ENCODE results near the gene VAC14. TPM values are rescaled to one million over a fixed set of nuclear protein-coding genes. Genes with fewer than 3 reads are reported as not detected.
"Not testable (repeated sequence)": the region's sequence is repeated elsewhere in the genome, so short reads cannot be mapped to it uniquely, and the experiment has no call there.

The VAC14 gene
- total and polyA plus RNA-seq, 5 donors, result 18.2 to 27.4 (median 23.0) TPM

DNA sequence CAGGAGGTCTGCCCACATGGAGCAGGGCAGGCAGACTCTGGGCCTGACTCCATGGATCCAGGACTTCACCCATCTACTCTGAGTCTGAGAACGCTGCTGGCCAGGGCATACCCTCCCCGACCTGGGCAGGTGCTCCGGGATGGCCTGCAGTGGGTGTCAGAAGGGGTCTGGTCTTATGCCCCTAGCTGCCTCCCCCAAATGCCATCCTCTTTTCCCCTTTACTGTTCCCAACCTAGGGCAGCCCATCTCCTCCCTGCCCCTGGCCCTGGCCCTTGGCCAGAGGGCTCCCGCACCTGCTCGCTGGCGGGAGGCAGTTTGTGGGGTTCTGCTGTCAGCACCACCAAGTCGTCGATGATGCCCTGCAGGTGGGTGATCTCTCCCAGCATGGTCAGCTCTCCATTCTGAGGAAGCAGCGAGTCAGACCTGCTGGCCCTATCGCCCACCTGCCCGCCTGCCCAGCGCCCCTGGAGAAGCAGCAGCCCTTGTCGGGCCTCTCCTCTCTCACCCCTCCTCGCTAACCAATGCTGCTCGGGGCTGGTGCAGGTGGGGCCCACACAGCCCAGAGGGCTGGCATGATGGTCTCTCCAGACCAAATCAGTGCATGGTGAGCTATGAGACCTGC is 123.3 kb downstream of the VAC14 start:
- Histone ChIP-seq H3K9me3 (ENCODE audit: control insufficient read depth, low read length) (no peaks in the 10 kb centered on the region), H3K27ac (ENCODE audit: low read length) (no peak overlapping the region), H3K27me3 (ENCODE audit: control insufficient read depth, insufficient read depth) (no peaks in the 10 kb centered on the region), H3K4me1 (ENCODE audit: control insufficient read depth, insufficient read depth, low read length) (peaks cover 9% of the 10 kb centered on the region), H3K4me3 (ENCODE audit: low read length) (no peak overlapping the region)
- intact Hi-C loops (cut with DNase I), result loop anchor here in 1 of 4 donors (5.0 kb wide), 1 partner anchor 90 kb away; no protein-coding TSS in a partner anchor
- WGBS, result 86% methylated on average over 15 of the region's 15 CpGs
- ATAC-seq (no peak), DNase-seq (peak in 2 of 3 donors; percentile 12 to 49)

DNA sequence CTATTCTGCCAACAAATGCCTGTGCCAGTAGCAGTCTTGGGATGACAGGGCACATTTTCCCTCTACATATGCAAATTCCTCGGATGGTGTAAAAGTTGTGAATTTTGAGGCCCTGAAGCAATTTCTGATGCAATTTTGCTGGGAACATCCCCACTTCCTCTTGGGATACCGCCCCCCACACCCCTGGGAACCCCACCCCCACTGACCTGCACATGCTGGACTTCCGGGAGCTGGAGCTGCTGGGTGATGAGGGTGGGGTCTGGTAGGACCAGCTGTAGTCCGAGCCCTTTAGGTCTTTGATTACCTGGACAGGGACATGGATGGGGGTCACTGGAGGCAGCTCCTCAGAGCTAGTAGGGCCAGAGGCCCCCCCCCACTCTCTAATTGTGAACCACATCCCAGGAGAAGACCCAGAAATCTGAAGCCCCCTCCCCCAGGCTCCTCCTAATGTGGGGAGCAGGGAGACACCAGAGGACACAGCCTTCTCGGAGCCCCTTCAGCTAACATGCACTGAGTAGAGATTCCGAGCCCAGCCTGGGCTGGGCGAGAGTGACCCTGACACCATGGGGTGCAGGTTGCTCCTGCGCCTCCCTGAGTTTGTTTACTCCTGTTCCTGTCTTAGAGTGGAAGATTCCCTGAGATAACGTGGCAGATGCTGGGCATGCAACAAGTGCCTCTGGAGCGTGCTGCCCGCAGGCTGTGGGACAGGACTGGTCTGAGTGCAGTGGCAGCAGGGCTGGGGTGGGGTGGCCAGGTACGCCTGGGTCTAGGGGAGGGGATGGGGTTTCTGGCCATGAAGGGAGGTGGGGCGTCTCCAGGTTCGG is 124.1 kb downstream of the VAC14 start:
- intact Hi-C loops (cut with DNase I), result loop anchor here in 1 of 4 donors (5.0 kb wide), 1 partner anchor 90 kb away; no protein-coding TSS in a partner anchor
- DNase-seq (peak; percentile 11 to 53 (median 51)), ATAC-seq (no peak)
- H3K27ac ChIP-seq (ENCODE audit: low read length), result no peak overlapping the region
- 90% methylated on average over 14 of the region's 14 CpGs for WGBS
- H3K9me3 ChIP-seq (ENCODE audit: control insufficient read depth, low read length), result no peaks in the 10 kb centered on the region
- H3K4me1 ChIP-seq (ENCODE audit: control insufficient read depth, insufficient read depth, low read length), result peaks cover 9% of the 10 kb centered on the region
- no peak overlapping the region for H3K4me3 ChIP-seq (ENCODE audit: low read length)
- no peaks in the 10 kb centered on the region for H3K27me3 ChIP-seq (ENCODE audit: control insufficient read depth, insufficient read depth)

DNA sequence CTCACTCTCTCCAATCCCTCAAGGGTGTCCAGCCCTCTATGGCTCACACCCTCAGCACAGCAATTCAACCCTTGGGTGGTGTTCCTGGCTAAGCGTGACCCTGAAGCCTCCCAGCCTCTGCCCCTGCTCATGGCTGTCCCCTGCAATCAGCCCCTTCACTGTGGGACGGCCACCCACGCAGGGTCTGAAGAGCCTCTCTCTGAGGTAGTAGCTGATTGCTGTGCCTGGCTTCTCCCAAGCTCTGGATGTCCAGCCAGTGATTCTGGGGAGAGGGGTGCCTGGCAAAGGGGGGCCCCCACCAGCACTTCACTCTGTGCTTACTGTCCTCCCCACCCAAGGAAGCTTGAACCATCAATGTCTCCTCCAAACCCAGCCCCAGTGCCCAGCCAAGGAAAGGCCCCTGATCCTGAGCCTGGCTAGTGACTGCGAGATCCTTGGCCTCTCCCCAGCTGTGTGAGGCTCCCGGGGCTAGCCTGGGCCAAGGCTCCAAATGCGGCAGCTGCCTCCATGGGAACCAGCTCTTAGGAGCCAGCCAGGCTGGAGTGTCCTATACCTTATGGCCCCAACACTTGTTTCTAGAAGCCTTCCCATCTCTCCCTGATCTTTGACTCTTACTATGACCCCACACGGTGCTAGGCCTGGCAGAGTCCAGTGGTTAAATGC is 125.0 kb downstream of the VAC14 start:
- Histone ChIP-seq H3K4me3 (ENCODE audit: low read length) (no peak overlapping the region), H3K27ac (ENCODE audit: low read length) (no peak overlapping the region)

DNA sequence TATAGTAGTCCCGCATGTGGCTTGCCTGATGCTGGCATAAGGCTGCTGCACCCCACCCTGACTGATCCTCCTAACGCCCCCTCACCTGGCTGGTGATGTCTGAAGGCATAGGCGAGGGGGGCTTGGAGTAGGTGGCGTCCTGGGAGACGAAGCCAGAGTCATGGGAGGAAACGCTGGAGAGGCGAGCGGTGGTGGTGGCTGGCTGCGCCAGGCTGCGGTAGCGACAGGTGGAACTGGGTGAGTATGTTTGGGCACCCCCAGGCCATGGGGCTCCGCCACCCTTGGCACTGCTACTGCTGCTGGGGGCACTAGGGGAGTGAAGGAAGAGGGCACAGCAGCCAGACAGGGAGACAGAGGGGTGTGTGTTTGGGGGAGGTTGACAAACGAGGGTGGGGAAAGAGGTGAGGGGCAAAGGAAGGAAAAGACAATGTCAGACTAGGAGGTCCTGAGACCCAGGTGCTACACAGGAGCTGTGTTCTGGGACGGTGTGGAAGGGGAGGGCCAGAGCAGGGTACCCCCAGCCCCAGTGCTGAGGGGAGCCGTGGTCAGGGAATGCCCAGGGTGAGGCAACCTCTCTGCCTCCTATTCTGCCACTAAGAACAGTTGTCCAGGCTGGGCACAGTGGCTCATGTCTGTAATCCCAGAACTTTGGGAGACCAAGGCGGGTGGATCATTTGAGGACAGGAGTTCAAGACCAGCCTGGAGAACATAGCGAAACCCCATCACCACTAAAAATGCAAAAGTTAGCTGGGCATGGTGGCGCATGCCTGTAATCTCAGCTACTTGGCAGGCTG is 126.5 kb downstream of the VAC14 start:
- ATAC-seq (no peak), DNase-seq (peak in 1 of 3 donors; percentile 40)
- H3K4me1 ChIP-seq (ENCODE audit: control insufficient read depth, insufficient read depth, low read length), result no peaks in the 10 kb centered on the region
- H3K27ac ChIP-seq (ENCODE audit: low read length), result no peak overlapping the region
- H3K4me3 ChIP-seq (ENCODE audit: low read length), result no peak overlapping the region
- intact Hi-C loops (cut with DNase I), result loop anchor here in 1 of 4 donors (5.0 kb wide), 1 partner anchor 93 kb away; no protein-coding TSS in a partner anchor
- 91% methylated on average over 18 of the region's 18 CpGs for WGBS
- no peaks in the 10 kb centered on the region for H3K9me3 ChIP-seq (ENCODE audit: control insufficient read depth, low read length)
- H3K27me3 ChIP-seq (ENCODE audit: control insufficient read depth, insufficient read depth), result no peaks in the 10 kb centered on the region

More for the DNA sequence above, 125.0 kb downstream of the VAC14 start:
- Histone ChIP-seq H3K9me3 (ENCODE audit: control insufficient read depth, low read length) (no peaks in the 10 kb centered on the region), H3K27me3 (ENCODE audit: control insufficient read depth, insufficient read depth) (no peaks in the 10 kb centered on the region), H3K4me1 (ENCODE audit: control insufficient read depth, insufficient read depth, low read length) (peaks cover 2% of the 10 kb centered on the region)
- WGBS, result 76% methylated on average over 7 of the region's 7 CpGs
- intact Hi-C loops (cut with DNase I), result loop anchor here in 1 of 4 donors (5.0 kb wide), 1 partner anchor 91 kb away; no protein-coding TSS in a partner anchor
- ATAC-seq (peak; percentile 32 to 61), DNase-seq (peak in 2 of 3 donors; percentile 76 to 80)

- H3K27me3 ChIP-seq (ENCODE audit: control insufficient read depth, insufficient read depth); ATAC-seq; H3K4me1 ChIP-seq (ENCODE audit: control insufficient read depth, insufficient read depth, low read length); H3K4me3 ChIP-seq (ENCODE audit: low read length); intact Hi-C loops (cut with DNase I); H3K9me3 ChIP-seq (ENCODE audit: control insufficient read depth, low read length); H3K27ac ChIP-seq (ENCODE audit: low read length): not testable (repeated sequence)
- WGBS, result 97% methylated on average over 4 of the region's 4 CpGs
- peak in 1 of 3 donors; percentile 25 for DNase-seq
Measured at GRCh38 chr16:70670938-70671337, 130.0 kb downstream of the VAC14 start.

DNA sequence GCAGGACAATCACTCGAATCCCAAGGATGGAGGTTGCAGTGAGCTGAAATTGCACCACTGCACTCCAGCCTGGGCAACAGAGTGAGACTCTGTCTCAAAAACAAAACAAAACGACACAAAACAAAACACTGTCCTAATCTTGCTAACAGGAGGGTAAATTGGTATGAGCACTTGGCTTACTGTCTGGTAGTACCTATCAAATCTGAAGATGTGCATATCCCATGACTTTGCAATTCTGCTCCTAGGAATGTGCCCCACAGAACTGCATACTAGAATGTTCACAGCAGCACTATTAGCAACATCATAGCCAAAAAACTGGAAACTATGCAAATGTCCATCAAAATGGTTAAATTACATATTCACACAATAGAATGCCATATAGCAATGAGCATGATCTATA is 130.8 kb downstream of the VAC14 start:
- 88% methylated on average over 2 of the region's 2 CpGs for WGBS

GRCh38 chr16:70665806-70666735 is 134.9 kb downstream of the VAC14 start:
- Histone ChIP-seq H3K9me3 (ENCODE audit: control insufficient read depth, low read length) (no peaks in the 10 kb centered on the region), H3K27me3 (ENCODE audit: control insufficient read depth, insufficient read depth) (no peaks in the 10 kb centered on the region), H3K4me1 (ENCODE audit: control insufficient read depth, insufficient read depth, low read length) (no peaks in the 10 kb centered on the region), H3K27ac (ENCODE audit: low read length) (no peak overlapping the region), H3K4me3 (ENCODE audit: low read length) (no peak overlapping the region)
- 81% methylated on average over 22 of the region's 22 CpGs for WGBS
- ATAC-seq (no peak), DNase-seq (peak in 1 of 3 donors; percentile 41)
- intact Hi-C loops (cut with DNase I), result no loop called here

More for the DNA sequence above, 130.8 kb downstream of the VAC14 start:
- DNase-seq (no peak), ATAC-seq (no peak)
- Histone ChIP-seq H3K27ac (ENCODE audit: low read length) (no peak overlapping the region), H3K9me3 (ENCODE audit: control insufficient read depth, low read length) (no peaks in the 10 kb centered on the region), H3K27me3 (ENCODE audit: control insufficient read depth, insufficient read depth) (no peaks in the 10 kb centered on the region), H3K4me1 (ENCODE audit: control insufficient read depth, insufficient read depth, low read length) (no peaks in the 10 kb centered on the region), H3K4me3 (ENCODE audit: low read length) (no peak overlapping the region)
- intact Hi-C loops (cut with DNase I), result no loop called here

DNA sequence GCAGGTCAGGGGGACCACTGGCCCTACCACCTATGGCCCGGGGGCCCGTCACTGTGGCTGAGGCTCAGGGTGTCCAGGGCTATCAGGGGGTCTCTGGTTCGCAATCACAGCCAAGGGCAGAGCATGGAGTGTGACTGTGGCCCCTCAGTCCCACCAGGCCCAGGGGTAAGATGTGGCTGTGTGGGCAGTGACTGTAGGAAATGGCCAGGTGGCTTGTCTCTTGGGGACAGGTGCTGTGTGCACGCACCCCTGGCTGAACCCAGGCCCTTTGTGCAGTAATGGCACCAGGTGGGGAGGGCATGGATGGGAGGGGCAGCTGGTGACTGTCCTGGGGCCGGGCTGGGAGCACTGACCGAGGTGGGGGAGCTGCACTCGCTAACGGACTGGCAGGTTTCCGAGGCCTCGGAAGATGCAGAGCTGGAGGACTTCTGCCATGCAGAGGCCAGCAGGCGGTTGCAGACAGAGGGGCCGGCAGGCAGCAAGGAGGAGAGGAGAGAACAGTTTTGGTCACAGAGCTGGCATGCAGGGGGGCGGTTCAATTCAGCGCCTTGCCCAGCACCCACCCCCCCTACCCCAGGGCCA is 135.8 kb downstream of the VAC14 start:
- ATAC-seq (no peak), DNase-seq (peak in 1 of 3 donors; percentile 60)
- H3K27me3 ChIP-seq (ENCODE audit: control insufficient read depth, insufficient read depth), result no peaks in the 10 kb centered on the region
- H3K4me1 ChIP-seq (ENCODE audit: control insufficient read depth, insufficient read depth, low read length), result no peaks in the 10 kb centered on the region
- no peak overlapping the region for H3K4me3 ChIP-seq (ENCODE audit: low read length)
- H3K9me3 ChIP-seq (ENCODE audit: control insufficient read depth, low read length), result no peaks in the 10 kb centered on the region
- WGBS, result 93% methylated on average over 14 of the region's 14 CpGs
- no peak overlapping the region for H3K27ac ChIP-seq (ENCODE audit: low read length)
- intact Hi-C loops (cut with DNase I), result no loop called here

- no peaks in the 10 kb centered on the region for H3K9me3 ChIP-seq (ENCODE audit: control insufficient read depth, low read length)
- H3K27me3 ChIP-seq (ENCODE audit: control insufficient read depth, insufficient read depth), result no peaks in the 10 kb centered on the region
- intact Hi-C loops (cut with DNase I), result no loop called here
- DNase-seq, result peak in 1 of 3 donors; percentile 61
- no peaks in the 10 kb centered on the region for H3K4me1 ChIP-seq (ENCODE audit: control insufficient read depth, insufficient read depth, low read length)
- peak in 1 of 2 donors; percentile 3 for ATAC-seq
- no peak overlapping the region for H3K27ac ChIP-seq (ENCODE audit: low read length)
- H3K4me3 ChIP-seq (ENCODE audit: low read length), result no peak overlapping the region
- 88% methylated on average over 39 of the region's 39 CpGs for WGBS
Measured at GRCh38 chr16:70664325-70665112, 136.4 kb downstream of the VAC14 start.
